Thoracic aorta (tissue), 2 donors: Measurements from ENCODE around the gene IRGM. TPM values are rescaled to one million over a fixed set of nuclear protein-coding genes. Genes with fewer than 3 reads are reported as not detected.
"Not testable (repeated sequence)": the region's sequence is repeated elsewhere in the genome, so short reads cannot be mapped to it uniquely, and the experiment has no call there.

Source experiments
- ATAC-seq: fragments of 150-250 bp; one replicate; pipeline ENCODE4 v1.8.0; 2017; ENCODE audit warnings: low read depth; ENCODE audit not compliant: insufficient number of reproducible peaks, low FRiP score
- DNase-seq: peaks from one replicate; pipeline ENCODE4 v3.0.0-alpha.2; 2020; ENCODE audit warnings: low spot score
- H3K27ac ChIP-seq, 2 donors: fragments of 200-600 bp; sonication (generic); 1 replicate in 1 of 2; 2 replicates in 1 of 2; pipeline ENCODE4 v1.5.1; 2016; ENCODE audit warnings: mild to moderate bottlenecking in 2 of 2, moderate library complexity in 2 of 2
- H3K27me3 ChIP-seq: fragments of 200-600 bp; sonication (generic); replicated peaks from 2 replicates; pipeline ENCODE4 v1.6.0; 2016; ENCODE audit warnings: mild to moderate bottlenecking; ENCODE audit not compliant: insufficient read depth
- H3K36me3 ChIP-seq: fragments of 200-600 bp; sonication (generic); one replicate; pipeline ENCODE4 v1.5.1; 2016
- H3K4me1 ChIP-seq, 2 donors: fragments of 200-600 bp; sonication (generic); 1 replicate in 1 of 2; 2 replicates in 1 of 2; pipeline versions ENCODE4 v1.5.1 to v1.6.0; 2016; ENCODE audit warnings: low read depth in 2 of 2, mild to moderate bottlenecking in 1 of 2; ENCODE audit not compliant: control insufficient read depth in 1 of 2
- H3K4me3 ChIP-seq: fragments of 200-600 bp; sonication (generic); 2 replicates; pipeline ENCODE4 v1.5.1; 2016; ENCODE audit warnings: mild to moderate bottlenecking
- H3K9me3 ChIP-seq: fragments of 200-600 bp; sonication (generic); 2 replicates; pipeline ENCODE4 v1.5.1; 2016
- total RNA-seq, 2 donors: library from RNA; depleted of rRNA; stranded (reverse); fragments of >200 nt; gene quantifications; one replicate each; pipeline versions ENCODE4 v1.1.0 to v1.2.3, GENCODE V29; 2016
- TF ChIP-seq, protein P1 (sequence below): fragments of 200-600 bp; sonication (generic); IDR thresholded peaks from one replicate; pipeline ENCODE4 v1.5.1; 2019; ENCODE audit warnings: antibody characterized with exemption

Gene IRGM
- total RNA-seq, 2 donors from 2014 or later, result not detected

DNA sequence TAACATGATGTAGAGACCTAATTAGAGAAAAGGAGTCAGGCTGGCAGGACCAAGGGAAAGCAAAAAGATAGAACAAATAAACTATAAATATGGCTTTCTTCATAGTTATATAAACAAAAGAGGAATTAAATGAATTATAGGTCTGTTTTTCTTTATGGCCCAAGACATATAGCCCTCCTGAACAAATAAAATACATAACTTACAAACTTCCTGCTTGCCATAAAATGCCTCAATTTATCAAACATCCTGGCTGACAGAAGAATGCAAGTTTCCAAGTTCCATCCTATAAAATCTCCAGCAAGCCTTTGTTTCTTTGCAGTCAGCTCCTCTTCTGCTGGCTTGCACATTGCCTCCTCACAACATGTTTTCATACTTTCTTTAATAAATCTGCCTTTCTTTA is 31.3 kb upstream of the IRGM start:
- ATAC-seq, result no peak
- TF ChIP-seq, protein P1, sequence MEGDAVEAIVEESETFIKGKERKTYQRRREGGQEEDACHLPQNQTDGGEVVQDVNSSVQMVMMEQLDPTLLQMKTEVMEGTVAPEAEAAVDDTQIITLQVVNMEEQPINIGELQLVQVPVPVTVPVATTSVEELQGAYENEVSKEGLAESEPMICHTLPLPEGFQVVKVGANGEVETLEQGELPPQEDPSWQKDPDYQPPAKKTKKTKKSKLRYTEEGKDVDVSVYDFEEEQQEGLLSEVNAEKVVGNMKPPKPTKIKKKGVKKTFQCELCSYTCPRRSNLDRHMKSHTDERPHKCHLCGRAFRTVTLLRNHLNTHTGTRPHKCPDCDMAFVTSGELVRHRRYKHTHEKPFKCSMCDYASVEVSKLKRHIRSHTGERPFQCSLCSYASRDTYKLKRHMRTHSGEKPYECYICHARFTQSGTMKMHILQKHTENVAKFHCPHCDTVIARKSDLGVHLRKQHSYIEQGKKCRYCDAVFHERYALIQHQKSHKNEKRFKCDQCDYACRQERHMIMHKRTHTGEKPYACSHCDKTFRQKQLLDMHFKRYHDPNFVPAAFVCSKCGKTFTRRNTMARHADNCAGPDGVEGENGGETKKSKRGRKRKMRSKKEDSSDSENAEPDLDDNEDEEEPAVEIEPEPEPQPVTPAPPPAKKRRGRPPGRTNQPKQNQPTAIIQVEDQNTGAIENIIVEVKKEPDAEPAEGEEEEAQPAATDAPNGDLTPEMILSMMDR, result no peak
- Histone ChIP-seq H3K27me3 (no peaks in the 10 kb centered on the region), H3K9me3 (no peaks in the 10 kb centered on the region), H3K27ac (no peak overlapping the region), H3K4me1 (no peaks in the 10 kb centered on the region), H3K36me3 (no peaks in the 10 kb centered on the region), H3K4me3 (no peak overlapping the region)
- no peak for DNase-seq

DNA sequence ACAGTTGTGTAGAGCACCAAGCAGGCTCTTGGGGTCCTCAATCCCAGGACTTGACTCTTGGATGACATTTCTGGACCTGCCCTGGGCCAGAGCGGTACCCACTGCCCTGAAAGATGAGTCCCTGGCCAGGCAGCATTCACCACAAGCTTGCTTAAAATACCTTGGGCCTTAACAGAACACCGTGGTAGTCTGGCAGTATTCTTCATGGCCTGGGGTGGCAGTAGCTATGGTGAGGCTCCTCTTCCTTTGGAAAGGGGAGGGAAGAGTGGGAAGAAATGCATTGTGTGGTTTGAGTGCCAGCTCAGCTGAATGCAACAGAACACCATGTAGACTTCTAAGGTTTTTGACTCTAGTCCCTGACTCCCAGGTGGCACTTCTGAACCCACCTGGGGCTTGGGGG is 29.4 kb upstream of the IRGM start:
- TF ChIP-seq, protein P1, result no peak
- DNase-seq (no peak), ATAC-seq (no peak)
- Histone ChIP-seq H3K27ac (no peak overlapping the region), H3K36me3 (no peaks in the 10 kb centered on the region), H3K4me3 (no peak overlapping the region), H3K4me1 (no peaks in the 10 kb centered on the region), H3K9me3 (no peaks in the 10 kb centered on the region), H3K27me3 (no peaks in the 10 kb centered on the region)

DNA sequence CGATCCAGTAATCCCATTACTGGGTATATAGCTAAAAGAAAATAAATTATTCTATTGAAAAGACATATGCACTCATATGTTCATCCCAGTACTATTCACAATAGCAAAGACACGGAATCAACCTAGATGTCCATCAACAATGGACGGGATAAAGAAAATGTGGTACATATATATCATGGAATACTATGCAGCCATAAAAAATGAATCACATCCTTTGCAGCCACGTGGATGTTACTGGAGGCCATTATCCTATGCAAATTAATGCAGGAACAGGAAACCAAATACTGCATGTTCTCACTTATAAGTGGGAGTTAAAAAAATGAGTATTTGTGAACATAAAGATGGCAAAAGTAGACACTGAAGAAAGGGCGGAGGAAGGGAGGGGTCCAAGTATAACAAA is 16.6 kb upstream of the IRGM start:
- H3K4me1 ChIP-seq, result no peaks in the 10 kb centered on the region
- TF ChIP-seq, protein P1, result no peak
- no peak overlapping the region for H3K4me3 ChIP-seq
- no peaks in the 10 kb centered on the region for H3K36me3 ChIP-seq
- H3K9me3 ChIP-seq, result peaks cover 12% of the 10 kb centered on the region
- ATAC-seq, result no peak
- H3K27ac ChIP-seq, result no peak overlapping the region
- no peak for DNase-seq
- no peaks in the 10 kb centered on the region for H3K27me3 ChIP-seq

DNA sequence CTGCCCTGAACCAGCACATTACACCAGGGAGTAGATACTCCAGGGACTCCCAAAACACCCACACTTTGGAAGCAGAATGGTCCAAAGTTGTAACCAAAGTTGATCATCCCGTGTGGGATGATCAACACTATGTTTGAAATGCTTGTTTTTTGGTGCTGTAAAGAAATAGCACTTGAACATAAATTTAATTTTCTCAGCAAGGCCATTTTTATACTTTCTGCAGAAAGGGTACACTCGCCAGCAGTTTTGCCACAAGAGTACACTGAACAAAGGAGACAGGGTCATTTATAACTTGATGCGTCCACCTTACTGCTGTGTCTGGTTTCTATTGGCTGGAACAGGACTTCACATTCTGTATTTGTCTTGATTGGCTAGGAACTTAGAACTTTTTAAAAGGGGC is 14.5 kb upstream of the IRGM start:
- not testable (repeated sequence) for ATAC-seq

DNA sequence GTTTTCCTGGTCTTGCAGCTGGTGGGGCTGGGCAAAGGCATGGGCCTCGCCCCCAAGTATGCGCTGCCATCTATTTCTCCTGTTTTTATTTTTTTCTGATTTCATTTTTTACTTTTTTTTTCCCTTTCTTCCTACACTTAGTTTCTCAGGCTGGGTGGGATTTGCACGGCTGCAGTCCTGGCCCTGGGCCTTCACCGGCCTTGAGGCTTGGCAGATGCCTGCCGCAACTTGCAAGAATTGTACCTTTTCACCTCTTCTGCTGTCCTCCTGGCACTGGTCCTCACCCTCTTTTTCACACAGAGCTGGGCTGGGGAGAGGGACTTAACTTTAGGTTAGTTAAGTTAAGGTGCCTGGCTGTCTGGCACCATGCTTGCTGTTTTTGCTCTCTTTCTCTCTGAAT is 10.3 kb upstream of the IRGM start:
- TF ChIP-seq, protein P1, result no peak
- no peak overlapping the region for H3K27ac ChIP-seq

More for the DNA sequence above, 14.5 kb upstream of the IRGM start:
- not testable (repeated sequence) for H3K4me1 ChIP-seq, H3K4me3 ChIP-seq, DNase-seq, H3K27ac ChIP-seq, H3K27me3 ChIP-seq, H3K36me3 ChIP-seq
- peaks cover 12% of the 10 kb centered on the region for H3K9me3 ChIP-seq

DNA sequence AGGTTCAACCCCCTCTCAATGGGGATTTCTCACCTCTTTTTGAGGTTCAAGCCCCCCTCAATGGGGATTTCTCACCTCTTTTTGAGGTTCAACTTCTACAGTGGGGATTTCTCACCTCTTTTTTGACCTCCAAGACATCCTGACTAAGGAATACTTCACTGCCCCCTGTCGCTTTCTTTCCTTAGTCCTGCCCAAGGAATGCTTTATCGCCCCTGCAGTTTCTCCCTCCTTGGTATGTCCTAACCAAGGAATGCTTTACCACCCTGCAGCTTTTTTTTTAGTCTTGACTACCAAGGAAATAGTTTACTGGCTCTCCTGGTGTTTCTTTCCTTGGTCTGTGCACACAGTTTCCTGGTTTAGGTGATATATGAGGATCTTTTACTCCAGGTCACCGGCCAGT is 9.6 kb upstream of the IRGM start:
- TF ChIP-seq, protein P1, result no peak
- DNase-seq (no peak), ATAC-seq (no peak)
- no peak overlapping the region for H3K4me3 ChIP-seq
- H3K9me3 ChIP-seq, result peaks cover 6% of the 10 kb centered on the region
- H3K27ac ChIP-seq, result no peak overlapping the region
- H3K27me3 ChIP-seq, result no peaks in the 10 kb centered on the region
- H3K4me1 ChIP-seq, result no peaks in the 10 kb centered on the region
- H3K36me3 ChIP-seq, result no peaks in the 10 kb centered on the region

More for the DNA sequence above, 10.3 kb upstream of the IRGM start:
- Histone ChIP-seq H3K9me3 (peaks cover 8% of the 10 kb centered on the region), H3K36me3 (no peaks in the 10 kb centered on the region), H3K4me3 (no peak overlapping the region), H3K4me1 (no peaks in the 10 kb centered on the region), H3K27me3 (no peaks in the 10 kb centered on the region)
- no peak for DNase-seq
- ATAC-seq, result no peak

DNA sequence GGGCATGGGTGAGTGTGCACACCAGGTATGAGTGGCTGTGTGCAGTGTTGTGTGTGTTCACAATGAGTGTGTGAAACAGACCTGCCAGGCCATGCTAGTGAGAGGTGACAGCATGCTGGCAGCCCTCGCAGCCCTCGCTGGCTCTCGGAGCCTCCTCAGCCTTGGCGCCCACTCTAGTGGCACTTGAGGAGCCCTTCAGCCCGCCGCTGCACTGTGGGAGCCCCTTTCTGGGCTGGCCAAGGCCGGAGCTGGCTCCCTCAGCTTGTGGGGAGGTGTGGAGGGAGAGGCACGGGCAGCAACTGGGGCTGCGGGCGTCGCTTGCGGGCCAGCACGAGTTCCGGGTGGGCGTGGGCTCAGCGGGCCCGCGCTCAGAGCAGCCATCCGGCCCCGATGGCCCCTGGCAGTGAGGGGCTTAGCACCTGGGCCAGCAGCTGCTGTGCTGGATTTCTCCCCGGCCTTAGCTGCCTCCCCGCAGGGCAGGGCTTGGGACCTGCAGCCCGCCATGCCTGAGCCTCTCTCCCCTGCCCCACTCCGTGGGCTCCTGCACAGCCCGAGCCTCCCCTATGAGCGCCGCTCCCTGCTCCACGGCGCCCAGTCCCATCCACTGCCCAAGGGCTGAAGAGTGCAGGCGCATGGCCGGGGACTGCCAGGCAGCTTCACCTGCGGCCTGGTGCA is 999 bp upstream of the IRGM start:
- not testable (repeated sequence) for H3K9me3 ChIP-seq, H3K36me3 ChIP-seq, H3K27me3 ChIP-seq, H3K4me3 ChIP-seq, H3K4me1 ChIP-seq, DNase-seq, ATAC-seq, H3K27ac ChIP-seq
